Fibroblast of the aortic adventitia (primary cell): Measurements from ENCODE around the gene ZFAND2B. TPM values are rescaled to one million over a fixed set of nuclear protein-coding genes. Genes with fewer than 3 reads are reported as not detected.
"Not testable (repeated sequence)": the region's sequence is repeated elsewhere in the genome, so short reads cannot be mapped to it uniquely, and the experiment has no call there.

Experiments used
- DNase-seq: peaks from one replicate; pipeline ENCODE4 v3.0.0-alpha.2; 2010; ENCODE audit warnings: low read depth
- H3K4me3 ChIP-seq: 2 replicates; pipeline ENCODE4 v1.5.1; 2011; ENCODE audit warnings: low read depth, mild to moderate bottlenecking, control low read depth, low read length, moderate library complexity
- total RNA-seq: library from RNA; depleted of rRNA; stranded (reverse); fragments of >200 nt; gene quantifications from 2 replicates; pipeline ENCODE4 v1.2.3, GENCODE V29; 2012; ENCODE audit warnings: low replicate concordance
- TF ChIP-seq, protein P1 (sequence below): IDR thresholded peaks from 2 replicates; pipeline ENCODE4 v1.5.1; 2011; ENCODE audit warnings: mild to moderate bottlenecking, low read length, control low read depth, inconsistent platforms; ENCODE audit not compliant: insufficient read depth

ZFAND2B gene
- total RNA-seq, 1 donor: 27.2 TPM

DNA sequence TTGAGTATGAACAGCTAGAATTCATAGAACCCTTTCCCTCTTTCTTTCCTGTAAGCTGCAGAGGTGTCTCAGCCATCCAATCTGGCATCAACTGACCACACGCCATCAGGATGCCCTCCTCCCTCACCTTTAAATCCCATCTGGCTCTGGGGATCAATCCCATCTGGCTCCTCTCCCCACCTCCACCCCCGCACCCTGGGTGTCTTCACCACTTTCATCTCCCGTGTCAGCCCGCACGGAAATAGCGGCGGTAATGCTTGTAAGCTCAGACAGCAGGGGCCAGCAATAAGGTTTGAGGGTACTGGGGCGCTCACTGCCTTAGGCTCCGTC, 46.0 kb downstream of the ZFAND2B start:
- no peak for DNase-seq
- TF ChIP-seq, protein P1, sequence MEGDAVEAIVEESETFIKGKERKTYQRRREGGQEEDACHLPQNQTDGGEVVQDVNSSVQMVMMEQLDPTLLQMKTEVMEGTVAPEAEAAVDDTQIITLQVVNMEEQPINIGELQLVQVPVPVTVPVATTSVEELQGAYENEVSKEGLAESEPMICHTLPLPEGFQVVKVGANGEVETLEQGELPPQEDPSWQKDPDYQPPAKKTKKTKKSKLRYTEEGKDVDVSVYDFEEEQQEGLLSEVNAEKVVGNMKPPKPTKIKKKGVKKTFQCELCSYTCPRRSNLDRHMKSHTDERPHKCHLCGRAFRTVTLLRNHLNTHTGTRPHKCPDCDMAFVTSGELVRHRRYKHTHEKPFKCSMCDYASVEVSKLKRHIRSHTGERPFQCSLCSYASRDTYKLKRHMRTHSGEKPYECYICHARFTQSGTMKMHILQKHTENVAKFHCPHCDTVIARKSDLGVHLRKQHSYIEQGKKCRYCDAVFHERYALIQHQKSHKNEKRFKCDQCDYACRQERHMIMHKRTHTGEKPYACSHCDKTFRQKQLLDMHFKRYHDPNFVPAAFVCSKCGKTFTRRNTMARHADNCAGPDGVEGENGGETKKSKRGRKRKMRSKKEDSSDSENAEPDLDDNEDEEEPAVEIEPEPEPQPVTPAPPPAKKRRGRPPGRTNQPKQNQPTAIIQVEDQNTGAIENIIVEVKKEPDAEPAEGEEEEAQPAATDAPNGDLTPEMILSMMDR: no peak

DNA sequence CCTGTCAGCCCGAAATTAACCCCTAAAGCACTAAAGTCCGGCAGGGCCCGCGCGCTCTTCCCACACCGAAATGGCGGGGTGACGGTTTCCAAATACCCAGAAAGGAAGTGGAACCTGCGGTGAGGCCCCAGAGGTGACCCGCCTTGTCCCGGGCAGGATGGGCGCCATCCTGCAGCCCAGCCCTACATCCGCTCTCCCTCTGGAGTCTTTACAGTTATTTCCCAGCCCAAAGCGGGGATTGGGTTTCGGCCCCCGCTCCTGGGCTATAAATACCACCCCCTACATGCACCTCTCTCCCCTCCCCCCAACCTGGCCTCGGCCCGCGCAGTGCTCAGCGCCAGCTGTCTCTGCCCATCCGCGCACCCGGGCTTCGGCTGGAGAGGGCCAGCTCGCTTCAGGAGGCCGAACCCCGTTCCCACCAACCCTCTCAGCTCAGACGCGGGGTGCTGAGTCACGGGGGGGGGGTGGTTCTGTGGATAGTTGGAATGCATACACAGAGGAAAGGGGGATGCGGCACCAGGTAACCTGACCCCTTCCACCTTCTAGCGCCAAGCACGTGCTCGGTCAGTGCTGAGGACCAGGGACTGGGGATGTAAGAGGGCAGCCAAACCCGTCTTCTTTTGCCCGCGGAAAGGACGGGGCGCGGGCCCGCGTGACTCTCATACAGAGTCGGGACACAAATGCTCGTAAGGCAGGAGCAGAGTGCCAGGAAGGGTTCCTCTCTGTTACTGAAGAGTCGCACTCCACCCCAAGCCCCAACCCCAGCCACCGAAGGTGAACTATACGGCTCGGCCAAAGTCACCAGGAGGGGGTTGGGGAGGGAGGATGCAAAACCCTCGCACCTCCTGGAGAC, 46.5 kb downstream of the ZFAND2B start, which contains the start of gene TUBA4B:
TSS of gene TUBA4B (plus strand) at position 344 of the 853 bp plus-strand sequence. CDS start at position 509, 165 bp downstream.
- DNase-seq: no peak
- peak within 1 kb of the TSS; percentile 70 for H3K4me3 ChIP-seq
- TF ChIP-seq, protein P1: no peak

More for the DNA sequence above, 46.0 kb downstream of the ZFAND2B start:
- peak overlapping the region; percentile 70 for H3K4me3 ChIP-seq

DNA sequence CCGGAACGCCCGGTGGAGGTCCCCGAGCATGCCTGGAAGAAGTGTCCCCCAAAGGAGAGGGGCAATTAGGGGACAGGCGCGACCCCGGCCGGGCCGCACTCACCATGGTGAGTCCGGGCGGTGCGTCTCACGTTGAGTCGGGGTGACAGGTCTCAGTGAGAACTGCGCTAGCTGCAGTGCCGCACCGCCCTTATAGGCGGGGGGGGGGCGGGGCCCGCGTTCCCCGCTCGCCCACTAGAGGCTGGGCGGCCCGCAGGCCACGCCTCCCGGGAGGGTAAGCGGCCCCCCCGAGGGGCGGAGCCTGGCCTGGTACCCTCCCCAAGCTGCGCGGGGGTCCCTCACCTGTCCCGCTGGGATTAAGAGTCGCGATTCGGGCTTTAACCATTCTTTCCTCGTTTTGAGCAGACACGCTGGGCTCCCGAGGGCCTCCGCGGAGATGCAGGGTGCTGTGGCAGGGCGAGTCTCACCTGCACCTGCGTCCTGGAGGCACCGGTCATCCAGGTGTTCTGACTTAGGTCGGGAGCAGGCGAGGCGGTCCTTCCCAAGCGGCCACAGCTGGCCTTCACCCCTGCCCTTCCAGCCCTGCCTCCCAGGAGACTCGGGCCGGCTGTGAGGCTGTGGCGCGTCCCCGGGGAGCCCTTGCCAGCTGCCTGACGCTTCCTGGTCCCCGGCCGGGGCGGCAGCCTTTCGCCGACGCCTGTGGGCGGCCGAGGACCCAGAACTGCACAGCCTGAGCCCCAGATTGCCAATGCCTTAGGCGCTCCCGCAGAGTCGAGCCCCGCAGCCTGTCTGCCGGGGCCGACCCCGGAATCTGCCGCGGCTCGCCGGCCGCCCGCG, 47.4 kb downstream of the ZFAND2B start, which contains the start of gene TUBA4A:
TSS of gene TUBA4A (minus strand) at position 166 of the 837 bp plus-strand sequence. CDS start at position 106, 60 bp downstream.
- TF ChIP-seq, protein P1: no peak
- peak; percentile 43 for DNase-seq
- peak within 1 kb of the TSS; percentile 70 for H3K4me3 ChIP-seq

DNA sequence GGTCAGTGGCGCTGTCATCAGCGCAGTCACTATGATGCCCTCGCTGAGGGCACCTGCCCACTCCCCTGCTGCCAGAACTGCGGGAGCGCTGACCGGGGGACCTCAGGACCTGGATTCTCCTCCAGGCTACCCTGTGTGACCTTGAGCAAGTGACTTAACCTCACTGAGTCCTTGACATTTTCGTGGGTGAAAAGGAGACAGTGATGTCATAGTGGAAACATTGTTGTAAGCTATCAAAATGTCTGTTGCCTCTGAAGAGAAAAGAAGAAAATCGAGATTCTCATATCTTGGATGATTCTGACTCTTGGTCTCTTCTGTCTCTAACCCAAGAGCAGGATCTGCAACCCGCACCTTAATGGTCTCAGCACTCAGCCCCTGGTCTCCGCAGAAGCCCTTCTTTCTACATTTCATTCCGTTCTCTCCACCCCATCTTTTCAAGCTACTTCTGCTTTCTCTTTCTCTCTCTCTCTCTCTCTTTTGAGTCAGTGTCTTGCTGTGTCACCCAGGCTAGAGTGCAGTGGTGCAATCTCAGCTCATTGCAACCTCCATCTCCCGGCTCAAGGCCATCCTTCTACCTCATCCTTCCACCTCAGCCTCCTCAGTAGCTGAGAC, 48.1 kb downstream of the ZFAND2B start:
- peak; percentile 16 for DNase-seq
- H3K4me3 ChIP-seq: peak overlapping the region; percentile 70
- TF ChIP-seq, protein P1: no peak

DNA sequence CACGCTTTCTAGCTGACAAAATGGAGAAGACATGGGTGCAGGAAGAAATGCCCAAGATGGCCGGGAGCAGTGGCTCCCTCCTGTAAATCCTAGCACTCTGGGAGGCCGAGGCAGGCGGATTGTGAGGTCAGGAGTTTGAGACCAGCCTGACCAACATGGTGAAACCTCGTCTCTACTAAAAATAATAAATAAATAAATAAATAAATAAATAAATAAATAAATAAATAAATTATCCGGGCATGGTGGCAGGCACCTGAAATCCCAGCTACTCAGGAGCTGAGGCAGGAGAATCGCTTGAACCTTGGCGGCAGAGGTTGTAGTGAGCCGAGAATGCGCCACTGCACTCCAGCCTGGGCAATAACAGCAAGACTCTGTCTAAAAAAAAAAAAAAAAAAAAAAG, 52.4 kb downstream of the ZFAND2B start:
- DNase-seq, H3K4me3 ChIP-seq: not testable (repeated sequence)

Other genes starting within 250 kb of the ZFAND2B start
- not detected in 2 replicates for gene CDK5R2, start 247.1 kb upstream of the ZFAND2B start, total RNA-seq
- gene FEV, start 221.6 kb upstream of the ZFAND2B start, total RNA-seq: not detected in 2 replicates
- not detected in 2 replicates for gene CRYBA2, start 213.4 kb upstream of the ZFAND2B start, total RNA-seq
- not detected in 2 replicates for gene CFAP65, start 165.3 kb upstream of the ZFAND2B start, total RNA-seq
- gene IHH, start 145.9 kb upstream of the ZFAND2B start, total RNA-seq: 0.09 TPM in 1 of 2 replicates, not detected in the other
- gene NHEJ1, start 46.0 kb upstream of the ZFAND2B start, total RNA-seq: 18.3 and 23.8 TPM in 2 replicates
- 1.6 and 3.1 TPM in 2 replicates for gene SLC23A3, start 36.8 kb upstream of the ZFAND2B start, total RNA-seq
- 25.7 and 41.9 TPM in 2 replicates for gene CNPPD1, start 29.9 kb upstream of the ZFAND2B start, total RNA-seq
- 68.1 and 76.0 TPM in 2 replicates for gene RETREG2, start 28.5 kb upstream of the ZFAND2B start, total RNA-seq
- gene ABCB6, start 12.2 kb downstream of the ZFAND2B start, total RNA-seq: 10.1 and 27.3 TPM in 2 replicates
- gene ATG9A, start 22.9 kb downstream of the ZFAND2B start, total RNA-seq: 45.1 and 56.9 TPM in 2 replicates
- gene ANKZF1, start 23.0 kb downstream of the ZFAND2B start, total RNA-seq: 23.7 and 64.5 TPM in 2 replicates
- 10.5 and 15.9 TPM in 2 replicates for gene GLB1L, start 38.7 kb downstream of the ZFAND2B start, total RNA-seq
- gene STK16, start 38.7 kb downstream of the ZFAND2B start, total RNA-seq: 16.7 and 40.2 TPM in 2 replicates
- not detected in 2 replicates for gene TUBA4B, start 46.5 kb downstream of the ZFAND2B start, total RNA-seq
- 9.7 and 25.6 TPM in 2 replicates for gene TUBA4A, start 47.1 kb downstream of the ZFAND2B start, total RNA-seq
- 28.0 and 41.7 TPM in 2 replicates for gene DNAJB2, start 72.6 kb downstream of the ZFAND2B start, total RNA-seq
- gene PTPRN, start 102.6 kb downstream of the ZFAND2B start, total RNA-seq: 0.36 and 1.8 TPM in 2 replicates
- not detected in 2 replicates for gene RESP18, start 126.0 kb downstream of the ZFAND2B start, total RNA-seq
- gene DNPEP, start 181.1 kb downstream of the ZFAND2B start, total RNA-seq: 33.2 and 55.0 TPM in 2 replicates
- 3.3 and 4.7 TPM in 2 replicates for gene DES, start 211.6 kb downstream of the ZFAND2B start, total RNA-seq
- 22.7 and 36.1 TPM in 2 replicates for gene SPEG, start 228.1 kb downstream of the ZFAND2B start, total RNA-seq